Activated naive CD4-positive, alpha-beta T cell treated with Interleukin-2 at 50 U/mL for 16 hours (primary cell): ENCODE data around the gene ZSCAN16.
"Not testable (repeated sequence)": the region's sequence is repeated elsewhere in the genome, so short reads cannot be mapped to it uniquely, and the experiment has no call there.

Source experiments
- DNase-seq: peaks from one replicate; pipeline ENCODE4 v3.0.0-alpha.2; 2020

The ZSCAN16 gene

DNA sequence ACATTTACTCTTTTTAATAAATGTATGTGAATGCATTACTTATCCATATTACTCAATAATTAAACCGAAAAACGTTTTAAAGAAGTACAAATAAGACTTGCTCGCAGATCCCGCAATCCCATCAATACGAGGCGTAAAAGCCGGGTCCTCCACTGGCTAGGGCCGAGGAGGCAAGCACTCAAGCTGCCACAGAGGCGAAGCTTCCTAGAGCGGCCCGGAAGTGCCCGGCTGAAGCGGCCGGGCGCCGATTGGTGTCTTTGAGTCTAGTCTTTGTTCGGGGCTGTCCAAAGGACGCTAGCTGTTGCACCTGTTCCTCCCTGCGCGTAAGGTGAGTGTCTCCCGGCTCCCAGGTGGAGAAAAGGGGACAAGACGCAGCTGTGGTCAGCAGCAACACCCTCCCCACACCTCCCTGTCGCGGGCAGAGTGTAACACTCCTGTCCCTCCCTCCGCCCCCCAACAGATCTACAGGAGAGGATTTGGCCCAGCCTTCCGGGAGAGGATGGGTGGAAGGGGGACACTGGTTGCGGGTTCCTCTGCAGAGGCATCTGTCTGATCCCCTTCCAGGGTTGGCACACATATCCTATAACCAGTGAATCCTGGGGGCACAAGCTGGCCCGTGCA is at the start of gene ZSCAN16:
Gene ZSCAN16, plus strand, starts transcription at position 260 of the 621 bp plus-strand sequence. CDS start 835 bp downstream, outside the sequence.
- peak; percentile 82 for DNase-seq

DNA sequence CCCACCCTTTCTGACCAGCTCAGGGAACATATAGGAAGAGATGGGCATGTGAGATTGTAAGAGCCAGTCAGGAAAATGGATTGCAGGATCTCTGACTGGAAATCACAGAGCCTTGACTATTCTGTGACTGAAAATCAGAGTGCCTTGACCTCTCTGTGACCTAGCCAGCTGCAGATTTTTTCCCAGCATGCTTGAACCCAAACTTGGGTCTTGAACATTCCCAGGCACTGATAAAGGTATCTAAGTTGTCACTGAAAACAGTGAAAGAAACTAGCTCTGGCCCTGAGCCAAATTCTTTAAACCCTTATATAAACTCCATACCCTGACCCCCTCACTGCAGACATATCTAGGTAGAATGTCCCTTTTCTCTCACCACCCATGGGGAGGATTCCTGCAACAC is 46.4 kb upstream of the ZSCAN16 start:
- DNase-seq: no peak

DNA sequence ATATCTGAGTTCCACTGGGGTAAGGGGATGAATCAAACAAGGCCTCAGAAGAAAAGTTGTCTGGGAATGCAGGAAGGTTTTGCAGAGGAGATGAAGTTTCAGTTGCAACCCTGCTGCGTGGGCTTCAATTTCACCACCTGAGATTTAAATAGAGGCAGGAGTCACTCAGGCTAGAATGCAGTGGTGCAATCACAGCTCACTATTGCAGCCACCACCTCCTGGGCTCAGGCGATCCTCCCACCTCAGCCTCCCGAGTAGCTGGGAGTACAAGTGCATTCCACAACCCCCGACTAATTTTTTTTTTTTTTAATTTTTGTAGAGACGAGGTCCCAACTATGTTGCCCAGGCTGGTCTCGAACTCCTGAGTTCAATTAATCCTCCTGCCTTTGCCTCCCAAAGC is 45.6 kb upstream of the ZSCAN16 start:
- DNase-seq: no peak

DNA sequence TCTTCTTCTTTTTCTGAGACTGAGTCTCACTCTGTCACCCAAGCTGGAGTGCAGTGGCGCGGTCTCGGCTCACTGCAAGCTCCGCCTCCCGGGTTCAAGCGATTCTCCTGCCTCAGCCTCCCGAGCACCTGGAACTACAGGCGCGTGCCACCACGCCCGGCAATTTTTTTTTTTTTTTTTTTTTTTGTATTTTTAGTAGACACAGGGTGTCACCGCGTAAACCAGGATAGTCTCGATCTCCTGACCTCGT is 44.1 kb upstream of the ZSCAN16 start, which contains the start of gene ZNF165:
Gene ZNF165, plus strand, starts transcription at position 188 of the 250 bp plus-strand sequence. CDS start 4,913 bp downstream, outside the sequence.
- DNase-seq: not testable (repeated sequence)

DNA sequence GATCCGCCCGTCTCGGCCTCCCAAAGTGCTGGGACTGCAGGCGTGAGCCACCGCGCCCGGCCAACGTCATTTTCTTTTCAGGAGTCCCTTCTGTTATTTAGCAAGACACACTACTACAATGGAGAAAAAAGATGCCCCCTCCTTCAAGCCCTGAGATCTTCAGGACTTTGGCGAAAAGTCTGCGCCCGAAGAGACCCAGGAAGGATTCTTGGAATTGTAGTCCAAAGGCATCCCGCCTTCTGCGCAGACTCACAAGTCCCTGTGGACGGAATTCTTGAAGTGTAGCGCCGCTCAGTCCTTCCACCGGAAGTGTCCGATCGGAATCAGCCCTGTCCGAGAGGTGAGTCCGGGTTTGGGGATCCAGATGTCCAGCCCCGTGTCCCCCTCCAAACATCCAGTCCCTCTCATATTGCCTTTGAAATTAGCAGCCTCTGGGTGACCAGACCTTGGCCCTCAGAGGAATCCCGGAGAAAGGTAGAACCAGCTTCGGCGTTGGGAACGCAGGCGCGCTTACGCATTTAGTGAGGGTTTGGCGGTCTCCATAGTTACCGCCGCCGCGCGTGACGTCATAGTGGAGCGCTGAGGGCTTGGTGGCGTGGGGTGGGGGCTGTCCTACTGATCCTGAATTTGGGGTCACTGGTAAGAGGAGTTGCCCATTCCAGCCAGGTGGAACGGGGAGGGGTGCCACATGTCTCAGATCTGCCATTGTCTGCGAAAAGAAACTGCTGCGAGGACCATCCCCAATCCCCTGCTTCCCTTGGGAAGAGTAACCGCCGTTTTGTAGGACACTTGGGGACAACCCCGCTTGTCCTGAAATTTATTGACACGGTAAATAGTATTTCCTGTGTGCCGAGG is 43.6 kb upstream of the ZSCAN16 start:
- peak; percentile 90 for DNase-seq

DNA sequence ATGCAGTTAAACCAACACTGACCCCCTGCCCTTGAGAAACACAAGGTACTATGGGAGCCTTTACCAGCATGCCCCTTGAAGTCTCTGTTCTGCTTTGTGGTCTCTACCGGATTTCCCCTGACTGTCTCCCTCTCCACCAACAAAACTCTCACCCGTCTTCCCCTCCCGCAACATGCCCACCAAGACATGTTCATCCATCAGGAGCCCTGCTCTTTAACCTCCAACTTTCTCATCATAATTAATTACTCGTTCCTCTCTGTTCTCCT is 43.0 kb upstream of the ZSCAN16 start:
- DNase-seq: no peak

DNA sequence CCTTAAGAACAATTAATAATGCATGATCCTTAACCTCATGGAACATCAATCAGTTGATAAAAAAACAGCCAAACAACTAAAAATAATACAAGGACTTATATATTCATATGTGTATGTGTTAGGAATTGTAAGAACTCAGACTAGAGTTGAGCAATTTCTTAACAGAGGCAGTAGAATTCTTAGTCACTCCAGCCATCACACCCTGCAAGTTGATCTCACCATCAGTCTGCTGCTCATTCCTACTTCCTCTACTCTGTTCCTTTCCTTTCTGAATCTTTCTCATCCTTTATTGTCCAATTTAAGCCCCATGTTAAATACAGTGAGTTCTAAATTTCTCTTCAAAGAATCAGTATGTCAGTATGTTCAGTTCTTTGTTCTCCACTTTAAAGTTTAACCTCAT is 41.5 kb upstream of the ZSCAN16 start:
- no peak for DNase-seq

DNA sequence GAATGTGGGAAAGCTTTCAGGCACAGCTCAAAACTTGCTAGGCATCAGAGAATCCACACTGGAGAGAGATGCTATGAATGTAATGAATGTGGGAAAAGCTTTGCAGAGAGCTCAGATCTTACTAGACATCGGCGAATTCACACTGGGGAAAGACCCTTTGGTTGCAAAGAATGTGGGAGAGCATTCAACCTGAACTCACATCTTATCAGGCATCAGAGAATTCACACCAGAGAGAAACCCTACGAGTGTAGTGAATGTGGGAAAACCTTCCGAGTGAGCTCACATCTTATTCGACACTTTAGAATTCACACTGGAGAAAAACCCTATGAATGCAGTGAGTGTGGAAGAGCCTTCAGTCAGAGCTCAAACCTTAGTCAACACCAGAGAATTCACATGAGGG is 35.4 kb upstream of the ZSCAN16 start:
- no peak for DNase-seq

DNA sequence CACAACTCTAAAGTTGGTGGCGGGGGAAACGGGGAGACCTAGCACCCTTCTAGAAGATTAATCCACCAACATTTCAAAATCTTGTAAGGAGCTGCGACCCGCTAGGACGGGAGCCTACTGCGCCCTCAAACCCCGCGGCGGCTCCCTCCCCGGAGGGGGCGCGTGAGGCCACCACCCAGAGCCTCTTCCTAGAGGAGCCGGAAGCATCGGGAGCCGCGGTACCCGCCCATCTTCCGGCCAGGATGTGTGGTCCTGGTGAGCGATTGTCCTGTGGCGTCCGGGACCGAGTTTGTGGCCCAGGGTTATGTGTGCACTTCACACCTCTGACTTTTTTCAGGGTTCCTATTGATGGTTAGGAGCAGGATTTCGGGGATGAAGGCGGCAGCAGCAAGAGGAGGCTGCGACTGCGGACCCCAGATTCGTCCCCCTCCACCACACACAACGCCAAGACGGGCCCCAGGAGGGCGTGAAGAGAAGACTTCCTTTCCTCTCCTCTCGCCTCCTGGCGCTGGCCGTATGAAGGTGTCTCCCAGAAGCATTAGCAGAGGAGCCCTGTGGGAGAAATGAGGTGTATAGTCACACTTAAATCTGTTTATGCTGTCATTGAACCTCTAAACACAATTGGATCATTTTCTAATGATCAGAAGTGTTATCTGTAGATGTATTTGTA is 33.4 kb upstream of the ZSCAN16 start:
- no peak for DNase-seq

DNA sequence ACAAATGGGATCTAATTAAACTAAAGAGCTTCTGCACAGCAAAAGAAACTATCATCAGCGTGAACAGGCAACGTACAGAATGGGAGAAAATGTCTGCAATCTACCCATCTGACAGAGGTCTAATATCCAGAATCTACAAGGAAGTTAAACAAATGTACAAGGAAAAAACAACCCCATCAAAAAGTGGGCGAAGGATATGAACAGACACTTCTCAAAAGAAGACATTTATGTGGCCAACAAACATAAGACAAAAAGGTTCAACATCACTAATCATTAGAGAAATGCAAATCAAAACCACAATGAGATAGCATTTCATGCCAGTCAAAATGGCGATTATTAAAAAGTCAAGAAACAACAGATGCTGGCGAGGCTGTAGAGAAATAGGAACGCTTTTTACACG is 22.2 kb upstream of the ZSCAN16 start:
- not testable (repeated sequence) for DNase-seq

DNA sequence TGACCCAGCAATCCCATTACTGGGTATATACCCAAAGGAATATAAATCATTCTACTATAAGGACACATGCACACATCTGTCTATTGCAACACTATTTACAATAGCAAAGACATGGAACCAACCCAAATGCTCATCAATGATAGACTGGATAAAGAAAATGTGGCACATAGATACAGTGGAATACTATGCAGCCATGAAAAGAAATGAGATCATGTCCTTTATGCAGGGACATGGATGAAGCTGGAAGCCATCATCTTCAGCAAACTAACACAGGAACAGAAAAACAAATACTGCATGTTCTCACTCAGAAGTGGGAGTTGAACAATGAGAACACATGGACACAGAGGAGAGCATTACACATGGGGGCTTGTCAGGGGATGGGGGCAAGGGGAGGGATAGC is 21.7 kb upstream of the ZSCAN16 start:
- not testable (repeated sequence) for DNase-seq

DNA sequence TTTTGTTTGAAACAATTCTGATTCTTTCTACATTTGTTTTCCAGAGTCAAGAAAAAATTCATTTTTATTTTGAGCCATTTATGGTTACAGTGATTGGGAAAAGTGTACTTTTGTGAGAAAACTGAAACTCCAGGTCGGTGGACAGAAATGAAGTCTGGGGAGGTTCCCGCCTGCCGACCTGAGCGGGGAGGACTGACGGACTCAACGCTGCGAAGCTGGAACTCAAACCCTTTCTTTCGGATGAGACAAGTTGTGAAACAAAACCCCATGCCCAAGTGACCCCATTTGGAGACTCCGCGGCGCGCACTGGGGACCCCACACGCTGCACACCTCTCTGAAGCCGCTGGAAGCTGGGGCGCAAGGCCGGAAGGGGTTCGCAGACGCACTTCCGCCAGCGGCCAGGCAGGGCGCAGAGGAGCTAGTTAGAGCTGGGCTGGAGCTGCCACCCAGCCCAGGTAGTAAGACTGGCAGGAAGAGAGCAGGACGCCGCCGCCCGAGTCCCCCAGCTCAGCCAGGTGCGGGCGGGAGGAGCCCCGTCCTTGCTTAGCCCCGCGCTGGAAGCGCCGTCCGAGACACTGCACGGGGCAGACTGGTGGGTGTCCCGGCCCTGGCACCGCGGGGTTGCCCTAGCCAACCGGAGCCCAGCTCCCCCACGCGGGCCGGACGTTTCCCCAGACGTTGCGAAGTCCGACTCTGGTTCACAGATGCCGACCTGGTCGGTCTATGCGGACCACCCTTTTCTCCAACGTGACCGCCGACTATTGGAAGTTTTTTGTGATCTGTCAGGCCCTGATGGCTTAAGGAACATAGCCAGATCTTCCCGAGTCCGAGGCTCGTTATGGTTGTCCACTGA is 19.8 kb upstream of the ZSCAN16 start:
- peak; percentile 84 for DNase-seq

DNA sequence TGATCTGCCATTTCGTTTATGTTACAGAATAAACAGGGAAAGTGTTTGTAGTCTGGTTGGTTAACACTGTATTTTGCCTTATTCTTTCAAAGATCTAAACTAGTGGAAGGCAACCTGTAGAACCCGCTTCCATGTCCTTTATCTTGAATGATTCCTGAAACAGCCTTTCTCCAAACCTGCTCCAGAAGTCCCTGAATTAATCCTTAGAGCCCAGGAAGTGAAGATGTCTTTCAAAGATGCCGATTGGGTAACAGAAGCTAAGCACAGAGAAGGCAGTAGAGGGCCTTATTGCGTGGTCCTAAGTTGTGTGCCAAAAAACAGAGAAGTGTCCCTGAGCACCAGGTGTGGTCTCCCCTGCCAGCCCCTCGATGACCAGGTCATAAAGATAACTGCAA is 19.2 kb upstream of the ZSCAN16 start:
- no peak for DNase-seq

DNA sequence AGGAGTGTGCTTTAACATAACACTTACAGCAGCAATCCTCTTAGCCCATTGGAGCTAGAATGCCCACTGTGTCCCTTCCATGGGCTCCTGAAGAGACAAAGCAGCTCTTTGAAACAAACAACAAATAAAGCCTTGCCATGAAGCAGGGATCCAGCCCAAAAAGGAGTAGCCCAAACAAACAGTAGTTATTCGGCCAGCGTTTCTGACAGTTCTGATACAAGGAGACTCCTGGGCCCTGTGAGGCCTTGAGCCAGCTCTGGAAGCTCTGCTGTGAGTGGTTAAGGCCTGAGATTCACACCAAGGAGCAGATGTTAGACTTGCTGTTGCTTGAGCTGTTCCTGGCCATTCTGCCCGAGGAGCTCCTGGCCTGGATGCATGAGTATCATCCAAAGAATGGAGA is 16.9 kb upstream of the ZSCAN16 start:
- no peak for DNase-seq

DNA sequence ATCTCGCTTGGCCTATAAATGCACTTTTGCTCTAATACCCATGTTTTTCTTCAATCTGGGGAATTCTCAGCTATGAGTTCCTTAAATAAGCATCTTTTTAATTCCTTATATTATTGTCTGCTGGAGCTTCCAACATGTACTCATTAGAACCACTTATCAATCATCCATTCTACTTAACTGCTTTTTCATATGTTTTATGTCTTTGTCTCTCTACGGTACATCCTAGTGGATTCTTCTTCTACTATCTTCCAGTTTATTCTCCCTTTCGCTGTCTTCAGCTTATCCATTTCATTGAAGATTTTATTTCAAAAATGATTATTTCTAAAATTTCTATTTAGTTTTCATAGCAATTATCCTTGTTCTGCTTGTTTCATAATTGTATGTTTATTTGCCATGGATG is 12.4 kb upstream of the ZSCAN16 start:
- DNase-seq: no peak

DNA sequence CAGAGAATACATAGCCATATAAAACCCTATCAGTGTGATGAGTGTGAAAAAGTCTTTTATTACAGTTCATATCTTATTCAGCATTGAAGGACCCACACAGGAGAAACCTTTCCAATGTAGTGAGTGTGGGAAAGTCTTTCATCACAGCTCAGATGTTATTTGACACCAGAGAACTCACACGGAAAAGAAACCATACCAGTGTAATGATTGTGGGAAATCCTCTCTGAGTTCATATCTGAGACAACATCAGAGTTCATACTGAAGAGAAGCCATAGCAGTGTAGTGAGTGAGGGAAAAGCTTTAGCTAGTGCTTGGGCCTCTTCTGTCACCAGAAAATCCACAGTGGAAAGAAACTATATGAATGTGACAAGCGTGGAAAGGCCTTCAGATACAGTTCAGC is 8.6 kb upstream of the ZSCAN16 start:
- DNase-seq: no peak

DNA sequence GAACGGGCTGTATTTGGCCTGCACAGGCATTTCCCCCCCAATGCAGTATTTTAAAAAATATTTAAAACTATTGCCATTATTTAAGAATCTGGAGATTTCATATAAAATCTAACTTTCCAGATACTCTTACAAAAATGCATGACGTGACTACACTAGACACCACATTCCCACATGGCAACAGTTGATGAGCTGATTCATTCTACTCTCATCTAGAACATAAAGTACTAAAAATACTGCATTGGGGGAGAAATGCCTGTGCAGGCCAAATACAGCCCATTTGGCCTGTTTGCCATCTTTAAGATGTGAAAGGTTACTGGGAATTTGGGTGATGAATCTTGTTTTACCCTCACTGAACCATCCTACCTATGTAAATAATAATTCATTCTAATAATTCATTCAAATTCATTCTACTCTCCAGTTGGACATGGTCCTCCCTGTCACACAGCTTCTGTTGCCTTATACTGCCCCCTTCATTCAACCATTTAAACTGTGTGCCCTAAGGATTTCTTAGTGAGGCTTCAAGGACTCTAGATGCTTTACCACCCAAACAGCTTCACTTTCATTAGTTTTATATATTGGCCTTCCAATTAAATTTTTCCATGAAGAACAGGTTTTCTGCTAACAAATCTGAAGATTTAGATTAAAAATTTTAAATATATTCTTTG is 6.9 kb upstream of the ZSCAN16 start:
- no peak for DNase-seq

DNA sequence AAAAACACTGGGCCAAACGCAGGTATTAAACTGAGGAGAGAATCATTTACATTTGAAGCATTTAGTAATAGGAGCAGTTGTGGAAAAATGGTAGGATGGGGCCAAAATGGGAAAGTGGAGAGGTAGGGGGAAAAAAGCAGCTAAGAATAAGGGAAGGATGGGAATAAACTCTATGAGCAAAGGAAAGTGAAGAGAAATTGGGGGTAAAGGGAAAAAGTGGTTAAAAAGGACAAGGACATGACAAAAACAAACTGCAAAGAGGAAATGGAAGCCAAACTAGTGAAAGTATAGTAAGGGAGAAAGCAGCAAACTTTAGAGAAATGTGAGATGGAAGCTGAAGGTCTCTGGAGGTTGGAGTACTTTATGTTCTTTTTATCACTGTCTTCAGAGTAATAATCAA is 6.2 kb upstream of the ZSCAN16 start:
- DNase-seq: no peak

DNA sequence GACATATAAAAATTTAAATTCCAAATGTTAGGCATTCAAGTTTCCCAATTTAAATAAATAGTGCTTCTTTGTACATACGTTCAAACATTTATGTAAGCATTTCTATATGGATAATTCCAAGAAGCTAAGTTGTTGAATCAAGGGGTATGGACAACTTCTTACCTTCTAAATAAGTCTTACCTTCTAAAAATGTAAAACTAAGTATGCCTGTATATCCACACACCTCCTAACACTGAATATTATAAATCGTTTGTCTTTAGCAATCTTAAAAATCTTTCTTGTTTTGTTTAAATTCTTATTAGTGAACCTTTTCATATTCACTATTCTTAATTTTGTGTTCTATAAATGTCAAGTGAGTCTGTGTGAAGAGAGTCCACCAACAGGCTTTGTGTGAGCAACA is 2.5 kb upstream of the ZSCAN16 start:
- DNase-seq: no peak

DNA sequence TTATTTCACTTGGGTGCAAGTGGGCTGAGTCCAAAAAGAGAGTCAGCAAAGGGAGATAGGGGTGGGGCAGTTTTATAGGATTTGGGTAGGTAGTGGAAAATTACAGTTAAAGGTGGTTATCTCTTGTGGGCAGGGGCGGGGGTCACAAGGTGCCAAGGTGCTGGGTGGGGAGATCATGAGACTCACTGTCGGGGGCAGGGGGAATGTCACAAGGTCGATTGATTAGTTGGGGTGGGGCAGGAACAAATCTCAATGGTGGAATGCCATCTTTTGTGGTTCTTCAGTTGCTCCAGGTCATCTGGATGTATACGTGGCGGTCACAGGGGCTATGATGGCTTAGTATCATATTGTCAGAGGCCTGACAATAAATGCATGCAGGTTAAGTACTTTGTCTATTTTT is 2.1 kb upstream of the ZSCAN16 start:
- not testable (repeated sequence) for DNase-seq

DNA sequence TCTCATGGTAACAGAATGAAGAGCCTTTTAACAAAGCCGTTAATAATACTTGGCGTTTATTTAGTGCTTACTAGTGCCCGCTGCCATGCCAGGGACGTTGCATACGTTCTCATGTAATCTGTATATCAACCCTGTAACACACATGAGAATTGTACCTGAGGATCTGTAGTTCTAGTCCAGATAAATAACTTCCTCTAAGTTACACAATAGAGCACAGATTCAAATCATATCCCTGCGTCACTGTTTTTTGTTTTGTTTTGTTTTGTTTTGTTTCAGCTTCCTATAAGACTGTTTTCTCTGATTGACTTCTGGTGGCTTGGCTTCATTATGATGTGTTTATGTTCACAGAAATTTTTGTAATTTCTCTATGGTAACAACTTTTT is 553 bp downstream of the ZSCAN16 start:
- DNase-seq: no peak

DNA sequence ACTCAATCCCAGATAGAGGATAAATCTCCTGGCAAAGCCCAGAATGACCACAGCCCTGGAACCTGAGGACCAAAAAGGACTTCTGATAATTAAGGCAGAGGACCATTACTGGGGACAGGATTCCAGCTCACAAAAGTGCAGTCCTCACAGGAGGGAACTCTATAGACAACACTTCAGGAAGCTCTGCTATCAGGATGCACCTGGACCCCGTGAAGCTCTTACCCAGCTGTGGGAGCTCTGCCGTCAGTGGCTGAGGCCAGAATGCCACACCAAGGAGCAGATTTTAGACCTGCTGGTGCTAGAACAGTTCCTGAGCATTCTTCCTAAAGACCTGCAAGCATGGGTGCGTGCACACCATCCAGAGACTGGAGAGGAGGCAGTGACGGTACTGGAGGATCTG is 992 bp downstream of the ZSCAN16 start:
- DNase-seq: no peak

DNA sequence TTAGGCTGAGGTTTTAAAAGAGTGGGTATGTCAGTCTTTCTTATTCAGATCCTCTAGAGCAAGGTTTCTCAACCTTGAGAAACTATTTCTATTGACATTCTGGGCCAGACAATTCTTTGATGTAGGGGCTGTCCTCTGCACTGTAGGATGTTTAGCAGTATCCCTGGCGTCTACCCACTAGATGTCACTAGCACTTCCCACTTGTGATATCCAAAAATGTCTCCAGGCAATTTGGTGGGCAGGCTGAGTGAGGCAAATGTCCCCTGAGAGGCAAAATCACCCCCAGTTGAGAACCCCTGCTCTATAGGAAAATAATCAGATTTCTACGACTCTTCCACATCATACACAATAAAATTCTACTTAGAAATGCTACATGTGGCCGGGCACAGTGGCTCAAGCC is 9.6 kb downstream of the ZSCAN16 start:
- DNase-seq: no peak
